Endothelial cell of umbilical vein (primary cell): ENCODE data around the gene HMGN5. TPM values are rescaled to one million over a fixed set of nuclear protein-coding genes. Genes with fewer than 3 reads are reported as not detected.

Experiments used
- BruUV-seq: library from RNA; stranded (reverse); fragments of 400-500 nt; replicated peaks from 2 replicates; lab custom pipeline; 2021; lab: Mats Ljungman, UMichigan
- CTCF ChIA-PET: fragments of 300-600, 350-600 bp; sonication (Branson Sonifier 250); formaldehyde crosslinking; loops from one replicate; lab custom pipeline; 2021; ENCODE audit warnings: antibody characterized with exemption, inconsistent platforms; lab: Charles Lee
- POLR2A ChIA-PET: fragments of 300-600, 350-600 bp; sonication (Branson Sonifier 250); formaldehyde crosslinking; loops from one replicate; lab custom pipeline; 2021; ENCODE audit warnings: antibody characterized with exemption, inconsistent platforms; lab: Charles Lee
- DNase-seq: peaks from one replicate; pipeline ENCODE4 v3.0.0-alpha.2; 2011; ENCODE audit warnings: low read depth, low spot score
- FAIRE-seq: peaks from 2 replicates; lab custom pipeline; 2011; peaks lifted over from hg19 to GRCh38; lab: Jason Lieb, UNC
- H2AFZ ChIP-seq: 2 replicates; pipeline ENCODE4 v1.6.0; 2012; ENCODE audit warnings: low read depth, low read length, control low read depth, inconsistent platforms
- H3K27ac ChIP-seq: 2 replicates; pipeline ENCODE4 v1.5.1; 2011; ENCODE audit warnings: low read depth, mild to moderate bottlenecking, control low read depth, low read length, moderate library complexity; ENCODE audit not compliant: insufficient read depth
- H3K27me3 ChIP-seq, 2 experiments: 2 replicates each; pipeline versions ENCODE4 v1.6.0 to v1.6.1; 2011; ENCODE audit warnings: low read length in 2 of 2, mixed read lengths in 1 of 2; ENCODE audit not compliant: control insufficient read depth in 2 of 2, insufficient read depth in 2 of 2
- H3K36me3 ChIP-seq, 2 experiments: 2 replicates in 1 of 2; 3 replicates in 1 of 2; pipeline ENCODE4 v1.5.1; 2011; ENCODE audit warnings: low read length in 2 of 2, mild to moderate bottlenecking in 1 of 2, moderate library complexity in 1 of 2; ENCODE audit not compliant: control insufficient read depth in 2 of 2, insufficient read depth in 2 of 2; ENCODE audit errors: extremely low read depth in 1 of 2
- H3K4me1 ChIP-seq: 3 replicates; pipeline ENCODE4 v1.5.1; 2011; ENCODE audit warnings: mild to moderate bottlenecking, low read length; ENCODE audit not compliant: control insufficient read depth, insufficient read depth; ENCODE audit errors: extremely low read depth
- H3K4me2 ChIP-seq: 2 replicates; pipeline ENCODE4 v1.6.1; 2011; ENCODE audit warnings: low read length, control low read depth, mixed read lengths; ENCODE audit not compliant: insufficient read depth
- H3K4me3 ChIP-seq, 3 experiments: fragments of 200-600 bp in 1 of 3; sonication (generic), shearing (Covaris generic) in 1 of 3; replicated peaks in 1 of 3; 2 replicates each; pipeline ENCODE4 v1.5.1; 2011 to 2016; ENCODE audit warnings: control low read depth in 3 of 3, low read length in 3 of 3, mild to moderate bottlenecking in 2 of 3, inconsistent platforms in 1 of 3, low read depth in 1 of 3, moderate library complexity in 1 of 3; ENCODE audit not compliant: insufficient read depth in 1 of 3
- H3K79me2 ChIP-seq: 2 replicates; pipeline ENCODE4 v1.6.0; 2012; ENCODE audit warnings: low read length, inconsistent platforms; ENCODE audit not compliant: control insufficient read depth, insufficient read depth
- H3K9ac ChIP-seq: replicated peaks from 2 replicates; pipeline ENCODE3; 2011; ENCODE audit warnings: low read length, control low read depth; ENCODE audit not compliant: insufficient read depth; ENCODE audit errors: extremely low read depth
- H3K9me1 ChIP-seq: replicated peaks from 3 replicates; pipeline ENCODE4 v1.6.0; 2011; ENCODE audit warnings: mild to moderate bottlenecking, low read length; ENCODE audit not compliant: control insufficient read depth, insufficient read depth; ENCODE audit errors: extremely low read depth
- H3K9me3 ChIP-seq: replicated peaks from 2 replicates; pipeline ENCODE4 v1.5.1; 2012; ENCODE audit warnings: low read length, inconsistent platforms; ENCODE audit not compliant: control insufficient read depth, insufficient read depth
- H4K20me1 ChIP-seq: replicated peaks from 2 replicates; pipeline ENCODE3; 2011; ENCODE audit warnings: mild to moderate bottlenecking, low read length; ENCODE audit not compliant: control insufficient read depth, insufficient read depth; ENCODE audit errors: extremely low read depth
- EZH2 ChIP-seq: IDR thresholded peaks from 2 replicates; pipeline ENCODE4 v1.6.1; 2012; ENCODE audit warnings: borderline replicate concordance, low read depth, mild to moderate bottlenecking, moderate library complexity, low read length, inconsistent platforms; ENCODE audit not compliant: severe bottlenecking
- FOS ChIP-seq: IDR thresholded peaks from 2 replicates; pipeline ENCODE4 v1.6.1; 2011; ENCODE audit warnings: mild to moderate bottlenecking, low read length, moderate library complexity, borderline replicate concordance; ENCODE audit not compliant: insufficient read depth
- GATA2 ChIP-seq: IDR thresholded peaks from 2 replicates; pipeline ENCODE4 v1.7.0; 2011; ENCODE audit warnings: low read depth, mild to moderate bottlenecking, moderate library complexity, mixed read lengths, low read length; ENCODE audit not compliant: insufficient read length, insufficient read depth
- JUN ChIP-seq: IDR thresholded peaks from 2 replicates; pipeline ENCODE4 v1.6.1; 2011; ENCODE audit warnings: borderline replicate concordance, low read depth; ENCODE audit not compliant: insufficient read length, insufficient read depth
- MYC ChIP-seq: IDR thresholded peaks from one replicate; pipeline ENCODE4 v1.6.1; 2011; ENCODE audit warnings: mild to moderate bottlenecking, low read depth, low read length
- POLR2A ChIP-seq: IDR thresholded peaks from 2 replicates; pipeline ENCODE4 v1.6.1; 2012; ENCODE audit warnings: low read depth, mild to moderate bottlenecking, control low read depth, low read length
- POLR2AphosphoS5 ChIP-seq: IDR thresholded peaks from 2 replicates; pipeline ENCODE4 v1.6.1; 2012; ENCODE audit warnings: low read depth, mild to moderate bottlenecking, control low read depth, low read length, moderate library complexity; ENCODE audit not compliant: insufficient read depth
- dilution Hi-C: fragments of 300-500 bp; cut with MboI; formaldehyde crosslinking; loops from one replicate; pipeline ENCODE4 v1.15.0; 2019; ENCODE audit warnings: low sequenced_read_pairs; ENCODE audit not compliant: extremely low pct_ligation_motif_present
- intact Hi-C: fragments of 100-400 bp; cut with micrococcal nuclease; formaldehyde crosslinking; loops from one replicate; pipeline ENCODE4 v1.10.0; 2022
- polyA plus RNA-seq, 4 experiments: library from polyadenylated mRNA; depleted of rRNA in 3 of 4; stranded (reverse) in 3 of 4; unstranded in 1 of 4; fragments of >200 nt; gene quantifications; 2 replicates each; pipeline versions ENCODE4 v1.2.1 to v1.2.3, GENCODE V29; 2011 to 2012; ENCODE audit warnings: missing spikeins in 1 of 4
- total RNA-seq: library from RNA; stranded (reverse); gene quantifications from 2 replicates; pipeline ENCODE4 v1.2.3, GENCODE V29; 2021
- TF ChIP-seq, protein P1 (sequence below), 2 donors: IDR thresholded peaks; 1 replicate in 1 of 2; 2 replicates in 1 of 2; pipeline ENCODE4 v1.5.1; 2011; ENCODE audit warnings: low read length in 2 of 2, mild to moderate bottlenecking in 2 of 2, moderate library complexity in 2 of 2, control low read depth in 1 of 2, inconsistent platforms in 1 of 2, low read depth in 1 of 2; ENCODE audit not compliant: insufficient read depth in 1 of 2; ENCODE audit errors: extremely low read depth in 1 of 2
- TF ChIP-seq, protein P2 (sequence below): IDR thresholded peaks from 2 replicates; pipeline ENCODE4 v1.6.1; 2011; ENCODE audit not compliant: insufficient read depth, insufficient read length

Gene HMGN5
- total and polyA plus RNA-seq, 2 donors (not counting 3 experiments of a cell fraction or from before 2014, with no cell fraction given): 0.95 to 6.1 TPM

DNA sequence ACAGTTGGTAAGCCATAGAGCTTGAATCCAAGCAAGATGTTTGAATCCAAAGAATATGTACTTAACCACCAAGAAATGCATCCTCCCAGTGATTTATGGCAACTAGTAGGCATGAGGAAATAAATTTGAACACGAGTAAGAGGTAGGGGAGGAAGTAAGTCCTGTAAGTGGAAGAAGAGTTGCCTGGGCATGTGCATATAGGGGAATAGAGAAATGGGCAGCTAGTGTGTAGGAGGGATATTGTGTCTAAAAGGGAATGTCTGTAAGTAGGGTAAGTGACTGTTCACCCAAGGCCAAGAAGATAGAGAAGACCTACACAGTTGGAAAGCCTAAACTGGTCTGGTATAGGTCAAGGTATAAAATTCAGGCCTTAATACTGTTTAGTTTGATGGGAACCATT, 4.8 kb upstream of the HMGN5 start:
- no TSS peak for BruUV-seq

More for the DNA sequence above, 4.8 kb upstream of the HMGN5 start:
- TF ChIP-seq EZH2 (no peak), FOS (no peak), GATA2 (no peak), POLR2AphosphoS5 (no peak), MYC (no peak), POLR2A (no peak), JUN (no peak)
- TF ChIP-seq, protein P1, sequence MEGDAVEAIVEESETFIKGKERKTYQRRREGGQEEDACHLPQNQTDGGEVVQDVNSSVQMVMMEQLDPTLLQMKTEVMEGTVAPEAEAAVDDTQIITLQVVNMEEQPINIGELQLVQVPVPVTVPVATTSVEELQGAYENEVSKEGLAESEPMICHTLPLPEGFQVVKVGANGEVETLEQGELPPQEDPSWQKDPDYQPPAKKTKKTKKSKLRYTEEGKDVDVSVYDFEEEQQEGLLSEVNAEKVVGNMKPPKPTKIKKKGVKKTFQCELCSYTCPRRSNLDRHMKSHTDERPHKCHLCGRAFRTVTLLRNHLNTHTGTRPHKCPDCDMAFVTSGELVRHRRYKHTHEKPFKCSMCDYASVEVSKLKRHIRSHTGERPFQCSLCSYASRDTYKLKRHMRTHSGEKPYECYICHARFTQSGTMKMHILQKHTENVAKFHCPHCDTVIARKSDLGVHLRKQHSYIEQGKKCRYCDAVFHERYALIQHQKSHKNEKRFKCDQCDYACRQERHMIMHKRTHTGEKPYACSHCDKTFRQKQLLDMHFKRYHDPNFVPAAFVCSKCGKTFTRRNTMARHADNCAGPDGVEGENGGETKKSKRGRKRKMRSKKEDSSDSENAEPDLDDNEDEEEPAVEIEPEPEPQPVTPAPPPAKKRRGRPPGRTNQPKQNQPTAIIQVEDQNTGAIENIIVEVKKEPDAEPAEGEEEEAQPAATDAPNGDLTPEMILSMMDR (IDR thresholded peaks at IDR 0.05; ENCODE audit: extremely low read depth in 1 of 2, insufficient read depth in 1 of 2, low read depth in 1 of 2, low read length in 2 of 2): no peak
- TF ChIP-seq, protein P2, sequence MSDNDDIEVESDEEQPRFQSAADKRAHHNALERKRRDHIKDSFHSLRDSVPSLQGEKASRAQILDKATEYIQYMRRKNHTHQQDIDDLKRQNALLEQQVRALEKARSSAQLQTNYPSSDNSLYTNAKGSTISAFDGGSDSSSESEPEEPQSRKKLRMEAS: no peak
- Histone ChIP-seq H4K20me1 (no peaks in the 10 kb centered on the region), H2AFZ (no peak overlapping the region), H3K4me3 (no peak overlapping the region), H3K27me3 (no peaks in the 10 kb centered on the region), H3K4me1 (peaks cover 7% of the 10 kb centered on the region), H3K9me1 (no peaks in the 10 kb centered on the region), H3K9ac (no peak overlapping the region), H3K4me2 (no peak overlapping the region), H3K79me2 (peaks cover 19% of the 10 kb centered on the region), H3K9me3 (no peaks in the 10 kb centered on the region), H3K27ac (no peak overlapping the region), H3K36me3 (no peaks in the 10 kb centered on the region)
- dilution Hi-C loops: no loop called here
- DNase-seq (no peak), FAIRE-seq (no peak)
- ChIA-PET POLR2A (no interaction called here), CTCF (interaction anchor here (1.2 kb wide), 1 partner anchor 11 kb away, joined by 6 read pairs; no protein-coding TSS in a partner anchor)
- intact Hi-C loops: loop anchor here (10.0 kb wide), 1 partner anchor 1548 kb away; no protein-coding TSS in a partner anchor
